ENCODE data around the gene ORAI2.
"Not testable (repeated sequence)": the region's sequence is repeated elsewhere in the genome, so short reads cannot be mapped to it uniquely, and the experiment has no call there.

The ORAI2 gene

GRCh38 chr7:102433219-102434038 lies at the start of gene ORAI2:
Gene ORAI2 (plus strand): TSS chr7:102433575. CDS start chr7:102438957, 5,382 bp downstream.
- DNase-seq = no peak

- DNase-seq = no peak
Measured at GRCh38 chr7:102387064-102387463, 46.3 kb upstream of the ORAI2 start.

GRCh38 chr7:102389810-102390209 lies 43.6 kb upstream of the ORAI2 start:
- no peak for DNase-seq

GRCh38 chr7:102390697-102391484 lies 42.5 kb upstream of the ORAI2 start:
- DNase-seq = peak; percentile 5

- DNase-seq = no peak
Measured at GRCh38 chr7:102392330-102392729, 41.0 kb upstream of the ORAI2 start.

GRCh38 chr7:102393467-102393866 lies 39.9 kb upstream of the ORAI2 start:
- DNase-seq = no peak

- DNase-seq = no peak
Measured at GRCh38 chr7:102395592-102395872, 37.8 kb upstream of the ORAI2 start.

- DNase-seq = peak; percentile 19
Measured at GRCh38 chr7:102395873-102396709, 37.3 kb upstream of the ORAI2 start, which contains the start of gene PRKRIP1. Gene PRKRIP1 (plus strand): TSS chr7:102396363. CDS start chr7:102396412, 49 bp downstream.

- no peak for DNase-seq
Measured at GRCh38 chr7:102396710-102397019, 36.7 kb upstream of the ORAI2 start.

GRCh38 chr7:102398543-102398942 lies 34.8 kb upstream of the ORAI2 start:
- DNase-seq = no peak

- DNase-seq = no peak
Measured at GRCh38 chr7:102400360-102400759, 33.0 kb upstream of the ORAI2 start.

- DNase-seq = no peak
Measured at GRCh38 chr7:102403563-102403962, 29.8 kb upstream of the ORAI2 start.

- DNase-seq = peak; percentile 42
Measured at GRCh38 chr7:102404005-102404861, 29.1 kb upstream of the ORAI2 start.

- DNase-seq = not testable (repeated sequence)
Measured at GRCh38 chr7:102404862-102405188, 28.6 kb upstream of the ORAI2 start.

GRCh38 chr7:102407910-102408309 lies 25.5 kb upstream of the ORAI2 start:
- no peak for DNase-seq

GRCh38 chr7:102408530-102408929 lies 24.8 kb upstream of the ORAI2 start:
- DNase-seq = not testable (repeated sequence)

- DNase-seq = no peak
Measured at GRCh38 chr7:102409340-102409739, 24.0 kb upstream of the ORAI2 start.

- DNase-seq = no peak
Measured at GRCh38 chr7:102410123-102410522, 23.3 kb upstream of the ORAI2 start.

GRCh38 chr7:102410918-102411317 lies 22.5 kb upstream of the ORAI2 start:
- no peak for DNase-seq

GRCh38 chr7:102412548-102412947 lies 20.8 kb upstream of the ORAI2 start:
- no peak for DNase-seq

- DNase-seq = no peak
Measured at GRCh38 chr7:102413091-102413490, 20.3 kb upstream of the ORAI2 start.

GRCh38 chr7:102413611-102414010 lies 19.8 kb upstream of the ORAI2 start:
- no peak for DNase-seq
